GM18868 (cell line): Measurements from ENCODE around the gene GPR157.
A peak's percentile ranks its signal among the peaks of the same experiment; 100 is the strongest.
"Not testable (repeated sequence)": the region's sequence is repeated elsewhere in the genome, so short reads cannot be mapped to it uniquely, and the experiment has no call there.

Experiments used
- ATAC-seq: cut with Tn5 transposase; IDR thresholded peaks from one replicate; pipeline ENCODE4 v1.9.1; 2021; ENCODE audit warnings: mild to moderate bottlenecking, moderate library complexity; ENCODE audit not compliant: unreplicated experiment

The GPR157 gene

DNA sequence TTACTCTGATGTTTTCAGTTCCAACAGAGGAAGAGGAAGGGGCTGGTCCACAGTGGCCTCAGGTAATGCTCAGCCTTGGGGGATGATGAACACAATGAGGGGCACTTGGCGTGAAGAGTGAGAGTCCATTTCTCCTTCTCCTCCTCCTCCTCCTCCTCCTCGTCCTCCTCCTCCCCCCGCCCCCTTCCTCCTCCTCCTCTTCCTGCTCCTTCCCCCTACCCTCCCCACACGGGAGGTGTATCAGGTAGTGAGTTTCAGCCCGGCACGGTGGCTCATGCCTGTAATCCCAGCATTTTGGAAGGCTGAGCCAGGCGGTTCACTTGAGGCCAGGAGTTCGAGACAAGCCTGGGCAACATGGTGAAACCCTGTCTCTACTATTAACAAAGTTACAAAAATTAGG, 17.3 kb upstream of the GPR157 start:
- no peak for ATAC-seq

GRCh38 chr1:9145714-9146113, 16.8 kb upstream of the GPR157 start:
- no peak for ATAC-seq

- ATAC-seq: no peak
Observed at GRCh38 chr1:9145021-9145668, 16.2 kb upstream of the GPR157 start.

DNA sequence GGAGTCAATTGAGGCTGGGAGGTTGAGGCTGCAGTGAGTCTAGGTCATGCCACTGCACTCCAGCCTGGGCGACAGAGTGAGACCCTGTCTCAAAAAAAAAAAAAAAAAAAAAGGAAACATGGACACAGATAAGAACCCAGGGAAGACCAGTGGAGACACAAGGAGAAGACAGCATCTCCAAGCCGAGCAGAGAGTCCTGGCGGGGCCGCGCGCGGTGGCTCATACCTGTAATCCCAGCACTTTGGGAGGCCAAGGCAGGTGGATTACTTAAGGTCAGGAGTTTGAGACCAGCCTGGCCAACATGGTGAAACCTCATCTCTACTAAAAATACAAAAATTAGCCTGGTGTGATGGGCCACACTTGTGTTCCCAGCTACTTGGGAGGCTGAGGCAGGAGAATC, 15.6 kb upstream of the GPR157 start:
- not testable (repeated sequence) for ATAC-seq

GRCh38 chr1:9143250-9143649, 14.3 kb upstream of the GPR157 start:
- ATAC-seq: no peak

- ATAC-seq: no peak
Observed at GRCh38 chr1:9139930-9140329, 11.0 kb upstream of the GPR157 start.

GRCh38 chr1:9136932-9137331, 8.0 kb upstream of the GPR157 start:
- ATAC-seq: no peak

DNA sequence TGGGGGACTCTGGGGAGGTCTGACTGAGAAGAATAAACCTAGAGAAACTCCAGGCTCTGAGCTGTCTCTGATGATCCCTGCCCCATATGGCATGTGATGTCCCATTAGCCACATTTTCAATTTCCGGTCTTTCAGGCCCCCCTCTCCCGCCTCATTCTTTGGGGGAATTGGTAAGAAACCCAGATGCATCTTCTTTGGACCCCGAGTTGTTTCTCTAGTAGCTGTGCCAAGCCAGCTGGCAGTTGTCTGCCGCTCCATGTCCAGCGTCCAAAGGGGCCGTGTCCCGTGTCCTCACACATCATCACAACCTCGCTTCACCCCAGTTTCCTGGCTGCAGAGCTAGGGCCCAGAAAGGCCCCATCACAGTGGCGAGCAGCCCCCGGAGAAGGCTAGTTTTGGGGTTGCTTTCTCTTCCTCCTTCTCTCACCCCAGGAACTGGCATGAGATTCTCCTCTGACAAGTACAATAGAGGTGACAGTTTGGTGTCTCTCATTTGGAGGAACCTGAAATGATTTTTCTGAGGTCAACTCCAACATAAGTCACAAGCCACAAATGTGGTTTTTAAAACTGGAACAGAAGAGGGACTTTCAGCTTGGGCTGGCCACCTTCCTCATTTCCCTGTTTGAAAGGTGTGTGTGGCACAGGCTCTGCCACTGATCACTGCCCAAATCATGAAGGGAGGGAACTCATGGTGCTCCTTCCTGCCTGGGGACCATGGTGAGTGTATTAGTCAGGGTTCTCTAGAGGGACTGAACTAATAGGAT, 6.4 kb upstream of the GPR157 start:
- ATAC-seq: no peak

GRCh38 chr1:9133870-9134585, 5.1 kb upstream of the GPR157 start:
- no peak for ATAC-seq

- ATAC-seq: peak; percentile 56
Observed at GRCh38 chr1:9129266-9130041, 552 bp upstream of the GPR157 start.

- no peak for ATAC-seq
Observed at GRCh38 chr1:9128166-9128519, 759 bp downstream of the GPR157 start.

DNA sequence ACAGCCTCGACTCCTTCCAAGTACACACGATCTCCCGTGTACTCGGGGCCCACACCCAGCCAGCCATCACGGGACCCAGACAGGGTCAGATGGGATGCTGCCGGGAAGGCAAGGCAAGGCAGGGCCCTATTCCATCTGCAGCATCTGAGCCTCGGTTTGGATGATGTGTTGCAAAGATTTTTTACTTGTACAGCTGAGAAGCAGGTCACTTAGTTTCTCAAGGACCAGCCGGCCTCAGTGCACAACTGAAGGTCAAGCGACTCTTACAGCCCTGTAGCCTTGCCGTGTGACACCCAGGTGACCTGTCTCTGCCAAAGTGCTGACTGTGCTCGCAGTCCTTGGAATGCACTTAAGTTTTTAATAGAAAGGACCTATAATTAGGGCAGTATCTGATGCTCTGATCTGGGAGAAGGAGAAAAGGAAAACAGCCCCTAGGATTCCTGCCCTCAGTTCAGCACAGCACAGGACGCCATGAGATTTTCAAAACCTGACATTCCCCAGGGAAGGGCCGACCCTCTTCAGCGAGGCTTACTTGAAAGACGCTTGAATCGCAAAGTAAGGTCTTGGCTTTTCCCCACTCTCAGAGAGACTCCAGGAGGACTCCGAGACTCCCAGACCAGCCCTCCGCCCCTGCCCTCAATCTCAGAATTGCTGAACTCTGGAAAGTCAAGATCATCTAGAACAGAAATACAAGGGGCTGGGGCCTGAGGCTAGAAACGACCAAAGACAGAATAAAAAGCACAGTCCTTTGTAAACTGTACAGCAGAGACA, 1.3 kb downstream of the GPR157 start:
- ATAC-seq: no peak

DNA sequence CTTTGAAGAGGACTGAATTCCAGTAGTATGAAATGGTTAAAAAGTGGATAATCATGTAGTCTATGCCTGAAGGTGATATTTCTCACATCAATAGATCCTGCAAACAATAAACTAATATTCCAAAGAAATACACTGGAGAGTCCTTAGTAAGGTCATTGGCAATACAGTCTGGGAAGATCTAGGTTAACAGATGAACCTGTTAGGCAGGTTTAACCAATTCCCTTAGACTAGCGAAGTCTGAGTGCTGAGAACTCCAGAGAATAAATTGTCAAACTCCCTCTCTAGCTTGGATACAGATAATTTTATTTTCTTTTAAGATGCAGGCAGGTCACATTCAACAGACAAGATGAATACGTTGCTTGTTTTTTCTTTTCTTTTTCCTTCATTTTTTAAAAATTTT, 2.4 kb downstream of the GPR157 start:
- ATAC-seq: no peak

DNA sequence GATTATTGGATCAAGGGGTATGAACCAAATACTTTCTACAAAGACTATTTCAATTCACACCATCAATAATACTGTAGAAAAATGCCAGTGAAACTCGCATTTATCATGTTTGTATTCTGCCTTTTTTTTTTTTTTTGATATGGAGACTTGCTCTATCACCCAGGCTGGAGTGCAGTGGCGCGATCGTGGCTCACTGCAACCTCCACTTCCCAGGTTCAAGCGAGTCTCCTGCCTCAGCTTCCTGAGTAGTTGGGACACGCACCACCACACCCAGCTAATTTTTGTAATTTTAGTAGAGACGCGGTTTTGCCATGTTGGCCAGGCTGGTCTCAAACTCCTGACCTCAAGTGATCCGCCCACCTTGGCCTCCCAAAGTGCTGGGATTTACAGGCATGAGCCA, 3.1 kb downstream of the GPR157 start:
- not testable (repeated sequence) for ATAC-seq

DNA sequence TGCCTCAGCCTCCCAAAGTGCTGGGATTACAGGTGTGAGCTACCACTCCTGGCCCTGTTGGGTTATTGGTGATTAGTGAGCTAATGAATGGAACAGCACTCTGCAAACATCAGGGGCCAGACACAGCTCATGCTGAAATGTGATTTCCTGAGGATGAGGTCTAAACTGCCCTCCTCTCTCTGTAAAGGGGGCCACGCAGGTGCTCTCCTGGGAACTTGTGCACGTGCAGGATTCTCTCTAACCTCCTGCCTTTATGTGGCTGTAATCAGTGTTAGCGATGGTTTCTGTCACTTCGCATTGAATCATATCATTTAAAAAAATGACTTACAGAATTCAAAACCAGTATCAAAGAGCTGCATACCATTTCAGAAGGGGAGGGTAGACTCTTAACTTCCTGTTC, 3.6 kb downstream of the GPR157 start:
- ATAC-seq: no peak

- not testable (repeated sequence) for ATAC-seq
Observed at GRCh38 chr1:9124389-9124788, 4.5 kb downstream of the GPR157 start.

- not testable (repeated sequence) for ATAC-seq
Observed at GRCh38 chr1:9123665-9124064, 5.2 kb downstream of the GPR157 start.

- ATAC-seq: peak; percentile 76
Observed at GRCh38 chr1:9121496-9122409, 7.1 kb downstream of the GPR157 start.

DNA sequence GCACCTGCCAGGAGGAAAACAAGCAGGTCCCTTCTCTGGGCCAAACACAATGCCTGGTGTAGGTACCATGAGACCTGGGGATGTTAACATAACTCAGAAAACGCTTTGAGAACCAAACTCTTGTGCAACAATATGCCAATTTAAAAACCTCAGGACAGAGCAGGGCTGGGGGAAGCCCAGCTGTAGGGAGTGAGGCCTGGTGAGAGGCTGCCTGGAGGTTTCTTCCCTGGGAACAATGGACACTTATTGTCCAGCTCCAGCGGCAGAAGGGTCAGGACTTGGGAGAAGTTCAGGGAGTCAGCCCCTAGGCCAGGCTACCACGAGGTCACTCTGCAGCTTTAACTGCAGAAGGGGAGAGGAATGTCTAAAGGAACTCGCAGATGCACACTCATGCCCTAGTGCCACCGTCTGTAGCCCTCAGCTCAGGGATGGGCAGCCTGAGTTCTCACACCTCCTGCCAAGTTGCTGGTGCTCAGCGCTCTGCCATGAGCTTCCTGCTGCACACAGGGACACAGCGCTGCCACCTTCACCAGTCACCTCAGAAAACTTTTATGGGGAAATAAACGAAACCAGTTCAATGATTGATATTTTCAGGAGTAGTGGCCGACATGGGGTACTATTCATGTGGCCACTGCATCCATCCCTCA, 8.5 kb downstream of the GPR157 start:
- ATAC-seq: no peak
